ENCODE measurements around the gene ATG10.
"Not testable (repeated sequence)": the region's sequence is repeated elsewhere in the genome, so short reads cannot be mapped to it uniquely, and the experiment has no call there.

Gene ATG10

DNA sequence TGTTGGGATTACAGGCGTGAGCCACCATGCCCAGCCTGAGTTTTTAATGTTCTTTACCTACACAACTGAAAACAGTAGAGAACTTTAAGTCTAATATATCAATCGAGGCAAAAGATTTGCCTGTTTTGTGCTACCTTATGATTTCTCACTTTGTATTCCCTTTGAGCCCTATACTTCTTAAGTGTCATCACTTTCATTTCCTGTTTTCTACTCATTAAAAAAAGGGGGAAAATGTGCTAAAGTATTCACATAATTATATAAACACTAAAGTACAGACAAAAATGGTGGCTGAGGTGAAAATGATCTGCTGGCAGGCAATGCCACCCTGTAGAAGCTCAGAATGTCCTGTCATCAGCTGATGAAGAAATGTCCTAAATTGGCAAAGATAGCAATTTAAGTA, 23.6 kb downstream of the ATG10 start:
- Histone ChIP-seq H3K56ac (ENCODE audit: low read length) (no peak overlapping the region), H2BK5ac (ENCODE audit: low read length) (no peak overlapping the region), H3K27ac (ENCODE audit: low read depth, low read length) (no peak overlapping the region), H3K79me2 (ENCODE audit: control insufficient read depth, insufficient read depth, low read length) (no peaks in the 10 kb centered on the region), H4K8ac (ENCODE audit: low read depth, low read length) (no peak overlapping the region), H4K5ac (ENCODE audit: low read length) (no peak overlapping the region), H3K9ac (ENCODE audit: low read length) (no peak overlapping the region), H3K4me2 (ENCODE audit: low read length) (no peak overlapping the region), H3K79me1 (ENCODE audit: low read length) (no peaks in the 10 kb centered on the region), H3K4ac (ENCODE audit: low read depth, low read length) (no peak overlapping the region), H3K4me1 (ENCODE audit: control insufficient read depth, low read depth, low read length) (peaks cover 1% of the 10 kb centered on the region), H2BK120ac (ENCODE audit: low read depth, low read length) (no peak overlapping the region), H3K36me3 (ENCODE audit: control insufficient read depth, insufficient read depth, low read length) (no peaks in the 10 kb centered on the region), H3K18ac (ENCODE audit: low read length) (no peak overlapping the region), H3K4me3 (ENCODE audit: low read length) (no peak overlapping the region), H3K23ac (ENCODE audit: low read length) (no peak overlapping the region), H3K27me3 (ENCODE audit: insufficient read depth, low read length, poor library complexity) (no peaks in the 10 kb centered on the region), H2BK15ac (replicated peaks; ENCODE audit: low read depth) (no peak overlapping the region), H2AK5ac (ENCODE audit: low read length) (no peak overlapping the region)
- WGBS (ENCODE audit: extremely low coverage, insufficient coverage, low lambda C conversion rate): no CpG with 5 or more reads among the region's 2 CpGs
- no peak for DNase-seq

DNA sequence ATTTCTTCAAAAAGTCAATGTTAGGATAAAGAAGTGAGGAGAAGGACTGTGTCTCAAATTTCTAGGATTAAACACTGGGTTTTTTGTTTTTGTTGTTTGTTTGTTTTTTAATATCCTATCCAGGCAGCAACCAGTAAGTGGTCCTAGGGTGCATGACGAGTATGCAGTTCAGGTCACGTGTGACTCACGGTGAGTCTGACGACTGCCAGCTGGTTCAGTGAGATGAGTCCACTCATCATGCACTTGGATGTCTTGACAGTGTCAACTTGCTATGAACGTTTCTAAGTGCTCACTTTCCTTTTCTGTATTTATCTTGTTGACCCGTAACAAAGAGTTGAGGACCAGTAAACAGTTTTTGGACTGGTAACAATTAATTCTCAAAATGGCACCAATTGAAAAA, 32.7 kb downstream of the ATG10 start:
- no peak for DNase-seq

DNA sequence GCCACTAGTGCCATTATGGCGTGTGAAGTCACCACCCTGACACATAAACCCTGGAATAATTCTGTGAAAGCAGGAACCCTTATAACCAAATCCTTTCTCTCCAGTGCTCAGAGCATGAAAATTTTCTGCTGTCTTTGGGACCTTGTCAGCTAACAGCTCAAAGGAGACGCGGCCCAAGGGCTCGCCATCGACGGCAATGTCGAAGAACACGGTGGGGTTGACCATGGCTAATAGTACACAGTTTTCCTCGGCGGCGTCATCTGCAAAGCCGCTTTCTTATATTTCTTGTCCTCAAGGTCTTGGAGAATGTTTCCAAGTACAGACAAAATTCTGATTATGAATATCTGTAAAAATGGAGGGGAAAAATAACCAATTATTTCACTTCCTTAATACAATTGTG, 38.0 kb downstream of the ATG10 start:
- not testable (repeated sequence) for H2BK120ac ChIP-seq (ENCODE audit: low read depth, low read length); H3K9ac ChIP-seq (ENCODE audit: low read length); H4K8ac ChIP-seq (ENCODE audit: low read depth, low read length); H3K79me2 ChIP-seq (ENCODE audit: control insufficient read depth, insufficient read depth, low read length); H3K4me2 ChIP-seq (ENCODE audit: low read length); H3K79me1 ChIP-seq (ENCODE audit: low read length); H2BK15ac ChIP-seq (replicated peaks; ENCODE audit: low read depth); H3K56ac ChIP-seq (ENCODE audit: low read length); H3K27ac ChIP-seq (ENCODE audit: low read depth, low read length); H3K4ac ChIP-seq (ENCODE audit: low read depth, low read length); H3K36me3 ChIP-seq (ENCODE audit: control insufficient read depth, insufficient read depth, low read length); H2AK5ac ChIP-seq (ENCODE audit: low read length); H2BK5ac ChIP-seq (ENCODE audit: low read length); H3K18ac ChIP-seq (ENCODE audit: low read length); H4K5ac ChIP-seq (ENCODE audit: low read length); H3K4me1 ChIP-seq (ENCODE audit: control insufficient read depth, low read depth, low read length); H3K27me3 ChIP-seq (ENCODE audit: insufficient read depth, low read length, poor library complexity); H3K4me3 ChIP-seq (ENCODE audit: low read length); DNase-seq; H3K23ac ChIP-seq (ENCODE audit: low read length)
- no CpG with 5 or more reads among the region's 12 CpGs for WGBS (ENCODE audit: extremely low coverage, insufficient coverage, low lambda C conversion rate)

More for the DNA sequence above, 32.7 kb downstream of the ATG10 start:
- Histone ChIP-seq H4K8ac (ENCODE audit: low read depth, low read length) (no peak overlapping the region), H3K79me1 (ENCODE audit: low read length) (no peaks in the 10 kb centered on the region), H3K4me2 (ENCODE audit: low read length) (no peak overlapping the region), H3K79me2 (ENCODE audit: control insufficient read depth, insufficient read depth, low read length) (no peaks in the 10 kb centered on the region), H2BK15ac (replicated peaks; ENCODE audit: low read depth) (no peak overlapping the region), H3K18ac (ENCODE audit: low read length) (no peak overlapping the region), H3K4ac (ENCODE audit: low read depth, low read length) (no peak overlapping the region), H3K9ac (ENCODE audit: low read length) (no peak overlapping the region), H3K23ac (ENCODE audit: low read length) (no peak overlapping the region), H3K27ac (ENCODE audit: low read depth, low read length) (no peak overlapping the region), H3K4me1 (ENCODE audit: control insufficient read depth, low read depth, low read length) (no peaks in the 10 kb centered on the region), H4K5ac (ENCODE audit: low read length) (no peak overlapping the region), H2BK120ac (ENCODE audit: low read depth, low read length) (no peak overlapping the region), H2BK5ac (ENCODE audit: low read length) (no peak overlapping the region), H3K36me3 (ENCODE audit: control insufficient read depth, insufficient read depth, low read length) (no peaks in the 10 kb centered on the region), H3K27me3 (ENCODE audit: insufficient read depth, low read length, poor library complexity) (no peaks in the 10 kb centered on the region), H2AK5ac (ENCODE audit: low read length) (no peak overlapping the region), H3K56ac (ENCODE audit: low read length) (no peak overlapping the region), H3K4me3 (ENCODE audit: low read length) (no peak overlapping the region)
- no CpG with 5 or more reads among the region's 6 CpGs for WGBS (ENCODE audit: extremely low coverage, insufficient coverage, low lambda C conversion rate)

DNA sequence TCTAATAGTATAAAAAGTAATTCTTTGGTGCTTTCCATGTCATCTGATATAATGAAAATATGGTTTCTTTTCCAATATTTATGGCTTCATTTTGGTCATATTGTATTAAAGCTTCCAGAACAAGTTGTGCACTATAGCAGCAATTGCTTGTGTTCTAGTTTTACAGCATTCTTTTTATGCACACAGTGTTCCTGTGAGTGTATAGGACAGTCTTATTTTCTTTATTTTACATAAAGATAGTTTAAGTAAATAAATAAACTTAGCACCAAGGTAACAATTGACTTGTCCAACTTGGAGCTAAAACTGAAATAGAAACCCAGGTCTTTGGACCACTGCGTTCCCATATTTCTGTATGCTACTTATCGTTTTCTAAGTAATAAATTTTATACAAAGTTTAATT, 38.9 kb downstream of the ATG10 start:
- H3K4ac ChIP-seq (ENCODE audit: low read depth, low read length): no peak overlapping the region
- no peak overlapping the region for H2BK15ac ChIP-seq (replicated peaks; ENCODE audit: low read depth)
- no peak overlapping the region for H3K4me3 ChIP-seq (ENCODE audit: low read length)
- no CpG with 5 or more reads among the region's 2 CpGs for WGBS (ENCODE audit: extremely low coverage, insufficient coverage, low lambda C conversion rate)
- H3K23ac ChIP-seq (ENCODE audit: low read length): no peak overlapping the region
- no peak overlapping the region for H3K9ac ChIP-seq (ENCODE audit: low read length)
- H3K27me3 ChIP-seq (ENCODE audit: insufficient read depth, low read length, poor library complexity): no peaks in the 10 kb centered on the region
- H2AK5ac ChIP-seq (ENCODE audit: low read length): no peak overlapping the region
- H3K27ac ChIP-seq (ENCODE audit: low read depth, low read length): no peak overlapping the region
- no peaks in the 10 kb centered on the region for H3K4me1 ChIP-seq (ENCODE audit: control insufficient read depth, low read depth, low read length)
- no peak overlapping the region for H2BK120ac ChIP-seq (ENCODE audit: low read depth, low read length)
- no peaks in the 10 kb centered on the region for H3K36me3 ChIP-seq (ENCODE audit: control insufficient read depth, insufficient read depth, low read length)
- H3K56ac ChIP-seq (ENCODE audit: low read length): no peak overlapping the region
- H3K79me2 ChIP-seq (ENCODE audit: control insufficient read depth, insufficient read depth, low read length): no peaks in the 10 kb centered on the region
- no peak overlapping the region for H4K8ac ChIP-seq (ENCODE audit: low read depth, low read length)
- no peaks in the 10 kb centered on the region for H3K79me1 ChIP-seq (ENCODE audit: low read length)
- H3K4me2 ChIP-seq (ENCODE audit: low read length): no peak overlapping the region
- no peak overlapping the region for H4K5ac ChIP-seq (ENCODE audit: low read length)
- no peak overlapping the region for H3K18ac ChIP-seq (ENCODE audit: low read length)
- DNase-seq: no peak
- H2BK5ac ChIP-seq (ENCODE audit: low read length): no peak overlapping the region

DNA sequence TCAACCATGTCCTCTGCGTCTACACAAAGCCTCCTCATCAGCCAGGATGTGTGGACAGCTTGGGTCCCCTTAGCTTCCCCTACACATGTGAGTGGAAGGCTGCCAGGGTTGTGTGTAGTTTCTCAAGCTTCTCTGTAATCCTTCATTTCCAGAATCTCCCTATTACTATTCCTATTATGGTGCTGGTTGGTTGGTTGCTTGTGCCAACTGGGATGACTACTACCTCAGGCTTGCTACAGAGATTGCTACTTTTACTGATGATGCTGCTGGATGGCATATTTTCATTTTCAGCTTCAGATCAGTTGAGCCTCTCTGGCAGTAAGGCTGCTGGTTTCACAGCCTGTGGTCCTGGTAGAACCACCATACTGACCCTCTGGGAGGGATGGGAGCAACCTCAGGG, 39.9 kb downstream of the ATG10 start:
- no peak for DNase-seq
- Histone ChIP-seq H3K4ac (ENCODE audit: low read depth, low read length) (no peak overlapping the region), H3K27me3 (ENCODE audit: insufficient read depth, low read length, poor library complexity) (no peaks in the 10 kb centered on the region), H2BK15ac (replicated peaks; ENCODE audit: low read depth) (no peak overlapping the region), H3K36me3 (ENCODE audit: control insufficient read depth, insufficient read depth, low read length) (no peaks in the 10 kb centered on the region), H3K4me2 (ENCODE audit: low read length) (no peak overlapping the region), H3K27ac (ENCODE audit: low read depth, low read length) (no peak overlapping the region), H2AK5ac (ENCODE audit: low read length) (no peak overlapping the region), H3K23ac (ENCODE audit: low read length) (no peak overlapping the region), H3K79me1 (ENCODE audit: low read length) (no peaks in the 10 kb centered on the region), H3K56ac (ENCODE audit: low read length) (no peak overlapping the region), H3K4me1 (ENCODE audit: control insufficient read depth, low read depth, low read length) (no peaks in the 10 kb centered on the region), H2BK120ac (ENCODE audit: low read depth, low read length) (no peak overlapping the region), H4K8ac (ENCODE audit: low read depth, low read length) (no peak overlapping the region), H2BK5ac (ENCODE audit: low read length) (no peak overlapping the region), H4K5ac (ENCODE audit: low read length) (no peak overlapping the region), H3K18ac (ENCODE audit: low read length) (no peak overlapping the region), H3K4me3 (ENCODE audit: low read length) (no peak overlapping the region), H3K79me2 (ENCODE audit: control insufficient read depth, insufficient read depth, low read length) (no peaks in the 10 kb centered on the region), H3K9ac (ENCODE audit: low read length) (no peak overlapping the region)
- WGBS (ENCODE audit: extremely low coverage, insufficient coverage, low lambda C conversion rate): no CpG with 5 or more reads among the region's 1 CpG

DNA sequence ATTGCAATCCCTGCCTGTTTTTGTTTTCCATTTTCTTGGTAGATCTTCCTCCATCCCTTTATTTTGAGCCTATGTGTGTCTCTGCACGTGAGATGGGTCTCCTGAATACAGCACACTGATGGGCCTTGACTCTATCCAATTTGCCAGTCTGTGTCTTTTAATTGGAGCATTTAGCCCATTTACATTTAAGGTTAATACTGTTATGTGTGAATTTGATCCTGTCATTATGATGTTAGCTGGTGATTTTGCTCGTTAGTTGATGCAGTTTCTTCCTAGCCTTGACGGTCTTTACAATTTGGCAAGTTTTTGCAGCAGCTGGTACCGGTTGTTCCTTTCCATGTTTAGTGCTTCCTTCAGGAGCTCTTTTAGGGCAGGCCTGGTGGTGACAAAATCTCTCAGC, 42.8 kb downstream of the ATG10 start:
- not testable (repeated sequence) for H3K27me3 ChIP-seq (ENCODE audit: insufficient read depth, low read length, poor library complexity); H3K56ac ChIP-seq (ENCODE audit: low read length); H2AK5ac ChIP-seq (ENCODE audit: low read length); H3K4me1 ChIP-seq (ENCODE audit: control insufficient read depth, low read depth, low read length); H2BK120ac ChIP-seq (ENCODE audit: low read depth, low read length); H4K8ac ChIP-seq (ENCODE audit: low read depth, low read length); H3K18ac ChIP-seq (ENCODE audit: low read length); H3K79me2 ChIP-seq (ENCODE audit: control insufficient read depth, insufficient read depth, low read length); H4K5ac ChIP-seq (ENCODE audit: low read length); H3K36me3 ChIP-seq (ENCODE audit: control insufficient read depth, insufficient read depth, low read length); DNase-seq; H3K27ac ChIP-seq (ENCODE audit: low read depth, low read length); H3K79me1 ChIP-seq (ENCODE audit: low read length); H2BK5ac ChIP-seq (ENCODE audit: low read length); H3K4me3 ChIP-seq (ENCODE audit: low read length); H3K4ac ChIP-seq (ENCODE audit: low read depth, low read length); H2BK15ac ChIP-seq (replicated peaks; ENCODE audit: low read depth); H3K4me2 ChIP-seq (ENCODE audit: low read length); H3K23ac ChIP-seq (ENCODE audit: low read length); H3K9ac ChIP-seq (ENCODE audit: low read length)
- no CpG with 5 or more reads among the region's 4 CpGs for WGBS (ENCODE audit: extremely low coverage, insufficient coverage, low lambda C conversion rate)
